NCI-H774 (cell line): ENCODE measurements around the gene NKAIN1.
"Not testable (repeated sequence)": the region's sequence is repeated elsewhere in the genome, so short reads cannot be mapped to it uniquely, and the experiment has no call there.

Experiments used
- DNase-seq: peaks from one replicate; lab custom pipeline; 2025; lab: John Stamatoyannopoulos, UW

Gene NKAIN1

GRCh38 chr1:31195267-31195666 is 44.4 kb downstream of the NKAIN1 start:
- DNase-seq: not testable (repeated sequence)

DNA sequence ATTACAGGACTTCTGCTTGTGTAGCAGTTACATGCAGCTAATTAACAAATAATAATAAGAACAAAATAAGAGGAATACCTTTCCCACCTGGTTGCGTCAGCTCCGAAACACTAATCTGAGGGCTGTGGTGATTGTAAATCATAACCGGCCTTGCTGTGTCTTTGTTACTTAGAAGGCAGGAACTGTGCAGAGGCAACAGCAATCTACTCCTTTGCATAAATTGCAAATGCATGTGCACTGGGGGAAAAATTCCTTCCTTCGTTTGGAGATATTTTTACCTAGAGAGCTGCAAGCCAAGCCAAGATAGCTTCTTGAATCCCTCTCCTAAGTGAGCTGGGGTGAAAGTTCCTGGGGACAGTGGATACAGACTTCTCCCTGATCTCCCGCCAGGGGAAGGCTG is 46.0 kb downstream of the NKAIN1 start:
- DNase-seq: no peak

DNA sequence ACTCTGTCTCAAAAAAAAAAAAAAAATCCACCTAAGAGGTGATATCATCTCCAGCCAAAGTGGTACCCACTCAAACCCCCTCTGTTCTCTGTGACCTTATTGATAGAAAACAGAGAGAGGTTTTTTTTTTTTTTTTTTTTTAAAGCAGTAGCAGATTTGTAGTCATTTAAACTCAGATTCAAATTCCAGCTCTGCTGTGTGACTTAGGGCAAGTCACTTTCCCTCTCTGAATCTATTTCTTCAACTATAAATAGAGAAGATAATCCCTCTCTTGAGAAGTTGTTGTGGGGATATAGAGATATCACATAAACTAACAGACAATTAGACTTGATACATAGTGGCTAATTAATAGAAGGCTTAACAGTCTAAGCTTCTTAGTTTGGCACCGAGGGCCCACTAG is 48.4 kb downstream of the NKAIN1 start:
- no peak for DNase-seq

GRCh38 chr1:31189696-31190674 is 49.7 kb downstream of the NKAIN1 start:
- no peak for DNase-seq

DNA sequence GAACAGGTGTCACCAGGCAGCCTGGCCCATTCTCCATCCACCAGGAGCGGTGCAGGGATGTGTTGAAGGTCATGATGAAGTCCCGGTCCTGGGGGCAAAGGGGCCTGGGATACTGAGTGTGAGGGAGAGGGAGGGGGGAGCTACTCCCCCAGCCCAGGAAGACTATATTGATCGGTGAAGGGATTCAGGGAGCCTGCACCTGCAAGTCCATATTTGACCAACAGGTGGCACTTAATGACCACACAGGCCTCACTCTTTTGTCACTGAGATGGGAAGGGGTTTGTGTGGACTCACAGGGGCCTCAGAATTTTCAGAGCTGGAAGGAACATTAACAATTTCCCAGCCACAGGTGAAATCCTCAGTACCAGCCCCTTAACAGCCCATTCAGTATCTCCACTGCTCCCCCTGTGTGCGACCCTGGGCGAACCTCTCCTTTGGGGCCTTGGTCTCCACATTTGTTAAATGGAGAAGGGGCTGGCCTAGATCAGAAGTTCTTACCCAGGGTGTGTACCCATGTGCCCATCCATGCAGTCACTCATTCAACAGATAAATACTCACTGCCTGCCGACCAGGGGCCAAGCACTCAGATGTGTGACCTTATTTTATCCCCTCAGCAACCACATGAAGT is 55.6 kb downstream of the NKAIN1 start:
- DNase-seq: peak; percentile 58

DNA sequence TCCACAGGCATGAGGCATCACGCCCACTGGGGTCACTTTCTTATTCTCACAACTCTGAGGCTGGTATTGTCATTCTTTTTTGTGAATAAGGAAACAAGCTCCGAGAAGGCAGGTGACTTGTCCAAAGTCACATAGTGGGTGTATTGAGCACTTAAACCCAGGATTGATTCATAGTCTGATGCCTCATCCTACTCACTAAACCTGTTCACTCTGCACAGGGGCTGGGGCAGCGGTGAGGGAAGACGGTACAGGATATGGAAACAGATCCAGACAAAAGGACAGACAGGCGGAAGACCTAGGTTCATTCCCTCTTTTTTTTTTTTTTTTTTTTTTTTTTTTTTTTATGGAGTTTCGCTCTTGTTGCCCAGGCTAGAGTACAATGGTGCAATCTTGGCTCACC is 56.6 kb downstream of the NKAIN1 start:
- no peak for DNase-seq

- peak; percentile 52 for DNase-seq
These were observed 57.3 kb downstream of the NKAIN1 start for GRCh38 chr1:31182352-31182751.

DNA sequence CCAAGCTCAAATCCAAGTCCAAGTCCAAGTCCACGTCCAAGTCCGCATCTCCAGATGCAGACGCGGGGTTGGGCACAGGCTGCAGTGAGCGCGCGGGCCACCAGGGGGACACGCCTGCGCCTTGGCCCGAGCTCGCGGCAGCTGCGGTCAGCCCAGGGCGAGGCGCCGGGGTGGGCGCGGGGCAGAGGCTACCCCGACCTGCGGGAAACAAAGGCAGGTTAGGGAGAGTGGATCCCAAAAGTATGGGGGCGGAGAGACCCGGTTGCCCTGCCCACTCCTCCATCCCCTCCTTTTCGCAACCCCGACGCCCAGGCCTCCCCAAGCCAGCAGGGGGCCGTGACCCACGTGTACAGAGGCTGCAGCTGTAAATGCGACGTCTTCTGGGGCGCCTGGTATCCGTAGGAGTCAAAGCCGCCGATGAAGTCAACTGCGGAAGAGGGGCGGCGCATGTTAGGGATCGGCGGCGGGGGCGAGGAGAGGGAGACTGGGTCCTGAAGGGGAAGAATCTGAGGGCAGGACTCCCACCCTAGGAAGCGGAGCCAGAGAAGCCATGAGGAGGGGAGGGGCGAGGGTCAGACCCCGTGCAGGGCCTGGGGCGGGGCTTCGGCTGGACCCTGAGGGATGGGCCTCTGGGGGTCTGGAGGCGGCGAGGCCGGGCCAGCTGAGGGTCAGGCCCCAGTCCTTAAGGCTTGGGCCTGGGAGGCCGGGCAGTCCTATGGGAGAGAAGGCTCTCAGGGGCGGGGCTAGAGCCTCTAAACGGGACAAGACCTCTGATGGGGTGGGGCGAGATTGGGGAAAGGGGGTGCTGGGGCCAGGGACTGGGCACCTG is 58.0 kb downstream of the NKAIN1 start:
- DNase-seq: no peak

GRCh38 chr1:31180338-31180737 is 59.3 kb downstream of the NKAIN1 start:
- no peak for DNase-seq

- DNase-seq: not testable (repeated sequence)
These were observed 63.4 kb downstream of the NKAIN1 start for GRCh38 chr1:31176291-31176690.

DNA sequence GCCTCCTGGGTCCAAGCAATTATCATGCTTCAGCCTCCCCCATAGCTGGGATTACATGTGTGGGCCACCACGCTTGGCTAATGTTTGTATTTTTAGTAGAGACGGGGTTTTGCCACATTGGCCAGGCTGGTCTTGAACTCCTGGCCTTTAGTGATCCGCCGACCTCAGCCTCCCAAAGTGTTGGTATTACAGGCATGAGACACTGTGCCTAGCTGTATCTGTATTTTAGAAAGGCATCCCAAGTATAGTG is 69.3 kb downstream of the NKAIN1 start:
- no peak for DNase-seq

DNA sequence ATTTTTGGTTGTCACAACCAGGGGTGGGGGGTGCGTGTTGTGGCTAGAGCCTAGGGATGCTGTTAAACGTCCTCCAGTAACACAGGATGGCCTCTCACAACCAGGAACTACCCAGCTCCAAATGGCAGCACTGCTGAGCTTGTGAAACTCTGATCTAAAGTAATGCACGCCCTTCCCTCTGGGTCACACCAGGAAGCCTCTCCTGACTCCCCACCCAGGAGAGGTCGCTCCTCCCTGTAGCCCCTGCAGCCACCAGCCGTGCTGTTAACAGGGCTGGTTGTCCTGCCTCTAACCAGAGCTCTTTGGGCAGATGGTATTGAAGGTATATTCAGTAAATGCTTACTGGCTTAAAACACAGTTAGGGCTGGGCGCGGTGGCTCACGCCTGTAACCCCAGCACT is 73.2 kb downstream of the NKAIN1 start:
- no peak for DNase-seq

DNA sequence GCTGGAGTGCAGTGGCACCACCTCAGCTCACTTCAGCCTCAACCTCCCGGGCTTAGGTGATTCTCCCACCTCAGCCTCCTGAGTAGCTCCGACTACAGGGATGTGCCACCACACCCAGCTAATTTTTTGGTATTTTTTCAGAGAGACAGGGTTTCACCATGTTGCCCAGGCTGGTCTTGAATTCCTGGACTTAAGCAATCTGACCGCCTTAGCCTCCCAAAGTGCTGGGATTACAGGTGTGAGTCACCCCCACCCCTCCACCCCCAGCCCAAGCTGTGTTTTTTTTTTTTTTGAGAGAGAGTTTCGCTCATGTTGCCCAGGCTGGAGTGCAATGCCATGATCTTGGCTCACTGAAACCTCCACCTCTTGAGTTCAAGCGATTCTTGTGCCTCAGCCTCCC is 75.4 kb downstream of the NKAIN1 start:
- DNase-seq: no peak

GRCh38 chr1:31163866-31164265 is 75.8 kb downstream of the NKAIN1 start:
- DNase-seq: no peak

GRCh38 chr1:31161571-31161970 is 78.1 kb downstream of the NKAIN1 start:
- no peak for DNase-seq

GRCh38 chr1:31159869-31160611 is 79.6 kb downstream of the NKAIN1 start:
- no peak for DNase-seq

DNA sequence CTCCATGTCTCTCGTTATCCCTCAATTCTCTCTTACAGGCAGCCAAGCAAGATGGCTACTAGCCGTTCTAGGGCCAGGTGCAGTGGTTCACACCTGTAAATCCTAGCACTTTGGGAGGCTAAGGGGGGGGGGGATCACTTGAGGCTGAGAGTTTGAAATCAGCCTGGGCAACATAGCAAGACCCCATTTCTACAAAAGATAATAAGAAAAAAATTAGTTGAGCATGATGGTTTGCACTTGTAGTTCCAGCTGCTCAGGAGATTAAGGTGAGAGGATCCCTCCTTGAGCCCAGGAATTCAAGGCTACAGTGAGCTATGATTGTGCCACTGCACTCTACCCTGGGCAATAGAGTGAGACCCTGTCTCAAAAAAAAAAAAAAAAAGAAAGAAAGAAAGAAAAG is 80.4 kb downstream of the NKAIN1 start:
- no peak for DNase-seq

DNA sequence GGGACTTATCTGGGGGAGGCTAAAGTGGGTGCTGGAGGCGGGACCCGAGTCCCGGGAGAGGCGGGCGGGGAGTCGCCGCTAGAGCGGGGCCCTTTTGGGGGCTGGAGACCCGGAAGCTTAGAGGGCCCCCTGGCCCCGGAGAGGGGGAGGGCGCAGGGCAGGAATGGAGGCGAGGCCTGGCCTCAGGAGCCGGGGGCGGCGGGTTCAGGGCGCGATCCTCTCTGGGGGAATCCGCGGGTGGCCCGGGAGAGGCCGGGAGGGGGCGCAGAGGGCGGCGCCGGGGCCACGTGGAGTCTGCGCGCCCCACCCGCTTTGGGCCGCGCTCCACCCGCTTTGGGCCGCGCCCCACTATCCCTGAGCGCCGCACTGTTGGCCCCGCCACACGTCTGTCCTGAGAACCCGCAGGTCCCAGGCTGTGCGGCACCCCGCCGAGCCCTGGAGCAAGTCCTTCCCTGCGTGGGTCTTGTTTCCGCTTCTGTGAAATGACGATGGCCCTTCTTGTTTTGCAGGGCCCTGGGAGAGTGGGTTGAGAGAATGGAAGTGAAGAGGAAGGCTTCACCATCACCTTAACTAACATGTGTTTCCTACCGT is 84.4 kb downstream of the NKAIN1 start:
- peak; percentile 81 for DNase-seq

DNA sequence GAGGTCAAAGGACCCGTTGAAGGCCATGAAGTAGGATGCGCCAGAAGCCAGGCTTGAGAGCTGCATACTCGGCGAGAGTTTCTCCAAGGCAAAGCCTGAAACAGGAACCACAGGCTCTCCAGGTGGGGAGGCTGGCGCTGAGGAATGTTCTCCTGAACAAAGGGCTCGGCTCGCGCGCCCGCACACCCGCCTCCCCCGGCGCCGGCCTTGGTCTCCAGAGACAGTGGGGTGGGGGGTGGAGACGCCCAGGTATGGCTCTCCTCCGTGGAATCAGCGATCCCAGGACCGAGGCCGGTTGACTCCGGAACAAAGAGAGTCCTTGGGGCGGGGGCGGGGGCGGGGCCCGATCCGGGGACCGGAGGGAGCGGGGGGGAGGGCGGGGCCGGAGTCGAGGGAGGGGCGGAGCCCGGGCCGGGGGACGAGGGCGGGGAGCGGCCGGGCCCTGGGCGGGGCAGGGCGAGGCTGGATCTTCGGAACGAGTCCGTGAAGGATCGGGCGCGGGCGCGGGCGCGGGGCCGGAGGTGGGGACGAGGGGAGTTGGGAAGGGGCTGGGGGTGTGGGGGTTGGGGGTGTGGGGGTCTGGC is 85.0 kb downstream of the NKAIN1 start:
- DNase-seq: peak; percentile 92

GRCh38 chr1:31154000-31154631 is 85.6 kb downstream of the NKAIN1 start:
- no peak for DNase-seq

DNA sequence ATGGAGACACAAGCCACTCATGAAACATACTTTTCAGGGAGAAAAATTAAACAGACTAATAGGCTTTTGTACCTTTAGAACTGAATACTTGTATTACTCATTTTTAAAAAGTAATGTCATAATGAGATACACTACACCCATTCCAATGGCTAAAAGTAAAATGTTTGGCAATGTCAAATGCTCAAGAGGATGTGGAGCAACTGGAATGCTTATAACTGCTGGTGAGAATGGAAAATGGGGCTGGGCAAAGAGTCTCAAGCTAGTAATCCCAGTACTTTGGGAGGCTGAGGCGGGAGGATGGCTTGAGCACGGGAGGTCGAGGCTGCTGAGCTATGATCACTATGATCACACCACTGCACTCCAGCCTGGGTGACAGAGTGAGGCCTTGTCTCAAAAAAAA is 86.3 kb downstream of the NKAIN1 start:
- DNase-seq: no peak
